GM23338 (cell line): Measurements from ENCODE around the gene ATG9A. TPM values are rescaled to one million over a fixed set of nuclear protein-coding genes. Genes with fewer than 3 reads are reported as not detected.

Source experiments
- ATAC-seq: fragments of 200-7000 bp; cut with Tn5 transposase; 3 replicates; pipeline ENCODE4 v1.9.1; 2020
- DNase-seq: peaks from one replicate; pipeline ENCODE4 v3.0.0-alpha.2; 2015; ENCODE audit warnings: low spot score
- H2AFZ ChIP-seq: fragments of 200-600 bp; sonication (generic); 2 replicates; pipeline ENCODE4 v1.8.0; 2016; ENCODE audit warnings: antibody characterized with exemption, mild to moderate bottlenecking, moderate library complexity
- H3F3A ChIP-seq: fragments of 200-600 bp; sonication (generic); replicated peaks from 2 replicates; pipeline ENCODE4 v1.8.0; 2017; ENCODE audit warnings: antibody characterized with exemption, mixed run types, low read depth
- H3K27ac ChIP-seq: fragments of 200-600 bp; sonication (generic); 2 replicates; pipeline ENCODE4 v1.6.1; 2016; ENCODE audit warnings: low read depth
- H3K27me3 ChIP-seq: fragments of 200-600 bp; sonication (generic); 2 replicates; pipeline ENCODE4 v1.8.0; 2016; ENCODE audit warnings: mild to moderate bottlenecking, mixed run types, moderate library complexity; ENCODE audit not compliant: insufficient read depth
- H3K36me3 ChIP-seq: fragments of 200-600 bp; sonication (generic); 2 replicates; pipeline ENCODE4 v1.8.0; 2016; ENCODE audit warnings: mild to moderate bottlenecking; ENCODE audit not compliant: insufficient read depth
- H3K4me1 ChIP-seq: fragments of 200-600 bp; sonication (generic); 2 replicates; pipeline ENCODE4 v1.8.0; 2016; ENCODE audit warnings: mild to moderate bottlenecking, moderate library complexity; ENCODE audit not compliant: insufficient read depth
- H3K4me2 ChIP-seq: fragments of 200-600 bp; sonication (generic); 2 replicates; pipeline ENCODE4 v1.7.1; 2017; ENCODE audit warnings: mixed run types
- H3K4me3 ChIP-seq: fragments of 200-600 bp; sonication (generic); 2 replicates; pipeline ENCODE4 v1.6.1; 2016; ENCODE audit warnings: mixed run types
- H3K79me2 ChIP-seq: fragments of 200-600 bp; sonication (generic); replicated peaks from 2 replicates; pipeline ENCODE4 v1.8.0; 2017; ENCODE audit warnings: mild to moderate bottlenecking; ENCODE audit not compliant: insufficient read depth
- H3K9me2 ChIP-seq: fragments of 200-600 bp; sonication (generic); 2 replicates; pipeline ENCODE4 v1.8.0; 2017; ENCODE audit not compliant: insufficient read depth
- H4K20me1 ChIP-seq: fragments of 200-600 bp; sonication (generic); replicated peaks from 2 replicates; pipeline ENCODE4 v1.8.0; 2017; ENCODE audit warnings: mild to moderate bottlenecking; ENCODE audit not compliant: insufficient read depth
- H3K27ac Mint-ChIP-seq: 2 replicates; pipeline ENCODE4 v1.8.0; 2020; ENCODE audit warnings: inconsistent platforms, mild to moderate bottlenecking, moderate library complexity, mixed read lengths
- H3K27me3 Mint-ChIP-seq: 3 replicates; pipeline ENCODE4 v1.8.0; 2022; ENCODE audit warnings: low read depth, mild to moderate bottlenecking, moderate library complexity, mixed read lengths, inconsistent platforms; ENCODE audit not compliant: insufficient read depth, poor library complexity
- H3K36me3 Mint-ChIP-seq: 3 replicates; pipeline ENCODE4 v1.8.0; 2021; ENCODE audit warnings: low read depth, mild to moderate bottlenecking, inconsistent platforms, moderate library complexity, mixed read lengths
- H3K4me1 Mint-ChIP-seq: 3 replicates; pipeline ENCODE4 v1.8.0; 2020; ENCODE audit warnings: mild to moderate bottlenecking, inconsistent platforms, mixed read lengths
- H3K4me3 Mint-ChIP-seq: 3 replicates; pipeline ENCODE4 v1.8.0; 2021; ENCODE audit warnings: moderate library complexity, mild to moderate bottlenecking, inconsistent platforms, mixed read lengths
- H3K9me3 Mint-ChIP-seq: 3 replicates; pipeline ENCODE4 v1.8.0; 2020; ENCODE audit warnings: moderate library complexity, mild to moderate bottlenecking, inconsistent platforms, mixed read lengths
- CREB1 ChIP-seq: fragments of 250-450 bp; sonication (Bioruptor Pico); IDR thresholded peaks from 2 replicates; pipeline ENCODE4 v1.5.0; 2020; ENCODE audit warnings: low read depth, mild to moderate bottlenecking, moderate library complexity
- EZH2 ChIP-seq: fragments of 200-600 bp; sonication (generic); IDR thresholded peaks from one replicate; pipeline ENCODE4 v1.8.0; 2017; ENCODE audit warnings: antibody characterized with exemption, mild to moderate bottlenecking, low read depth; ENCODE audit not compliant: unreplicated experiment
- EZH2phosphoT487 ChIP-seq: fragments of 200-600 bp; sonication (generic); IDR thresholded peaks from one replicate; pipeline ENCODE4 v1.8.1; 2018; ENCODE audit warnings: antibody characterized with exemption; ENCODE audit not compliant: unreplicated experiment
- JUNB ChIP-seq: IDR thresholded peaks from one replicate; pipeline ENCODE4 v1.6.1; 2016; ENCODE audit warnings: antibody characterized with exemption; ENCODE audit not compliant: unreplicated experiment
- NANOG ChIP-seq: IDR thresholded peaks from 2 replicates; pipeline ENCODE4 v1.6.1; 2016; ENCODE audit warnings: antibody characterized with exemption, borderline replicate concordance
- POLR2AphosphoS5 ChIP-seq: IDR thresholded peaks from 2 replicates; pipeline ENCODE4 v1.6.1; 2016; ENCODE audit warnings: antibody characterized with exemption, low read depth
- STAT1 ChIP-seq: IDR thresholded peaks from one replicate; pipeline ENCODE4 v1.6.1; 2016; ENCODE audit warnings: antibody characterized with exemption; ENCODE audit not compliant: unreplicated experiment
- ZNF114 ChIP-seq: fragments of 250-450 bp; sonication (Bioruptor Pico); IDR thresholded peaks from 2 replicates; pipeline ENCODE4 v1.5.0; 2020; ENCODE audit warnings: mild to moderate bottlenecking, moderate library complexity
- ZNF331 ChIP-seq: fragments of 250-450 bp; sonication (Bioruptor Pico); IDR thresholded peaks from 2 replicates; pipeline ENCODE4 v1.5.0; 2020; ENCODE audit warnings: low read depth, mild to moderate bottlenecking, moderate library complexity
- polyA plus RNA-seq: library from polyadenylated mRNA; unstranded; fragments of >200 nt; fragmentation: Nextera tagmentation; extraction: Ambion mirVana; gene quantifications from 2 replicates; pipeline ENCODE4 v1.2.1, GENCODE V29; 2016
- total RNA-seq: library from RNA; depleted of rRNA; stranded (reverse); fragments of >200 nt; shearing (Covaris generic); gene quantifications from 2 replicates; pipeline ENCODE4 v1.2.3, GENCODE V29; 2014
- TF ChIP-seq, protein P1 (sequence below), 2 experiments: fragments of 200-600 bp in 1 of 2; sonication (generic) in 1 of 2; conservative IDR thresholded peaks; 2 replicates each; pipeline versions ENCODE4 v1.5.1 to v1.6.1; 2016 to 2017; ENCODE audit warnings: antibody characterized with exemption in 2 of 2, low read depth in 2 of 2, mild to moderate bottlenecking in 2 of 2, moderate library complexity in 1 of 2
- TF ChIP-seq, protein P2 (sequence below): IDR thresholded peaks from 2 replicates; pipeline ENCODE4 v1.6.1; 2016; ENCODE audit warnings: antibody characterized with exemption
- TF ChIP-seq, protein P3 (sequence below): IDR thresholded peaks from one replicate; pipeline ENCODE4 v1.6.1; 2018; ENCODE audit warnings: antibody characterized with exemption; ENCODE audit not compliant: unreplicated experiment

Gene ATG9A
- total and polyA plus RNA-seq, 2 experiments from 2014 or later, result 20.7 to 54.2 TPM

DNA sequence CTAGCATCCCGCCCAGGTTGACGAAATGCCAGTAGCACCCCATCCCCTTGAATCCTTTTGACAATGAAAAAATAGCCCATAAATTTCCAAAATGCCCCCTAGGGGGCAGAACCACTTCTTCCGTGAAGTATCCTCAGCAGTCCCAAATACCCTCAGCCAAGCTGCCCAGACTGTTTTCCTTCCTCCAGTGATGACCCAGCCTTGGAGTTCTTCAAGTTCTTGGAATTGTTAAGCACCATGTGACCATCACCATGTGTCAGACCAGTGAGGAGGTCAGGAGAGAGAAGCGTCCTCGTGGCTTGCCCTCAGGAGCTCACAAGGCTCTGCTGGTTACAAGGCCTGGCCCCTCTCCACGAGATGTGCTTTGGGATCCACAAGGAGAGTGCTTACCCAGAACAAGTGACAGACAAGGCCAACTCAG lies 58.2 kb downstream of the ATG9A start:
- Mint-ChIP-seq H3K4me3 (no peak overlapping the region), H3K4me1 (peaks cover 14% of the 10 kb centered on the region), H3K27ac (peak overlapping the region; percentile 24; the same call in 1 of the 2 replicates), H3K9me3 (no peaks in the 10 kb centered on the region), H3K36me3 (peaks cover 17% of the 10 kb centered on the region), H3K27me3 (peaks cover 19% of the 10 kb centered on the region)
- H3K27ac ChIP-seq, result peak overlapping the region; percentile 65; the same call in 1 of the 2 replicates
- H3K4me3 ChIP-seq, result no peak overlapping the region
- H3K4me2 ChIP-seq, result no peak overlapping the region
- ATAC-seq (peak; percentile 71), DNase-seq (peak; percentile 88)
- peaks cover 6% of the 10 kb centered on the region for H3K4me1 ChIP-seq
- peaks cover 8% of the 10 kb centered on the region for H3F3A ChIP-seq
- H3K79me2 ChIP-seq, result no peaks in the 10 kb centered on the region
- no peak overlapping the region for H2AFZ ChIP-seq
- H4K20me1 ChIP-seq, result no peaks in the 10 kb centered on the region
- H3K27me3 ChIP-seq, result no peaks in the 10 kb centered on the region
- H3K9me2 ChIP-seq, result no peaks in the 10 kb centered on the region
- no peak for TF ChIP-seq ZNF331 (CRISPR knock-in tag)
- TF ChIP-seq, protein P1, sequence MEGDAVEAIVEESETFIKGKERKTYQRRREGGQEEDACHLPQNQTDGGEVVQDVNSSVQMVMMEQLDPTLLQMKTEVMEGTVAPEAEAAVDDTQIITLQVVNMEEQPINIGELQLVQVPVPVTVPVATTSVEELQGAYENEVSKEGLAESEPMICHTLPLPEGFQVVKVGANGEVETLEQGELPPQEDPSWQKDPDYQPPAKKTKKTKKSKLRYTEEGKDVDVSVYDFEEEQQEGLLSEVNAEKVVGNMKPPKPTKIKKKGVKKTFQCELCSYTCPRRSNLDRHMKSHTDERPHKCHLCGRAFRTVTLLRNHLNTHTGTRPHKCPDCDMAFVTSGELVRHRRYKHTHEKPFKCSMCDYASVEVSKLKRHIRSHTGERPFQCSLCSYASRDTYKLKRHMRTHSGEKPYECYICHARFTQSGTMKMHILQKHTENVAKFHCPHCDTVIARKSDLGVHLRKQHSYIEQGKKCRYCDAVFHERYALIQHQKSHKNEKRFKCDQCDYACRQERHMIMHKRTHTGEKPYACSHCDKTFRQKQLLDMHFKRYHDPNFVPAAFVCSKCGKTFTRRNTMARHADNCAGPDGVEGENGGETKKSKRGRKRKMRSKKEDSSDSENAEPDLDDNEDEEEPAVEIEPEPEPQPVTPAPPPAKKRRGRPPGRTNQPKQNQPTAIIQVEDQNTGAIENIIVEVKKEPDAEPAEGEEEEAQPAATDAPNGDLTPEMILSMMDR (conservative IDR thresholded peaks at IDR 0.05; ENCODE audit: low read depth in 2 of 2), result peak; percentile 62 to 80
- H3K36me3 ChIP-seq, result no peaks in the 10 kb centered on the region

DNA sequence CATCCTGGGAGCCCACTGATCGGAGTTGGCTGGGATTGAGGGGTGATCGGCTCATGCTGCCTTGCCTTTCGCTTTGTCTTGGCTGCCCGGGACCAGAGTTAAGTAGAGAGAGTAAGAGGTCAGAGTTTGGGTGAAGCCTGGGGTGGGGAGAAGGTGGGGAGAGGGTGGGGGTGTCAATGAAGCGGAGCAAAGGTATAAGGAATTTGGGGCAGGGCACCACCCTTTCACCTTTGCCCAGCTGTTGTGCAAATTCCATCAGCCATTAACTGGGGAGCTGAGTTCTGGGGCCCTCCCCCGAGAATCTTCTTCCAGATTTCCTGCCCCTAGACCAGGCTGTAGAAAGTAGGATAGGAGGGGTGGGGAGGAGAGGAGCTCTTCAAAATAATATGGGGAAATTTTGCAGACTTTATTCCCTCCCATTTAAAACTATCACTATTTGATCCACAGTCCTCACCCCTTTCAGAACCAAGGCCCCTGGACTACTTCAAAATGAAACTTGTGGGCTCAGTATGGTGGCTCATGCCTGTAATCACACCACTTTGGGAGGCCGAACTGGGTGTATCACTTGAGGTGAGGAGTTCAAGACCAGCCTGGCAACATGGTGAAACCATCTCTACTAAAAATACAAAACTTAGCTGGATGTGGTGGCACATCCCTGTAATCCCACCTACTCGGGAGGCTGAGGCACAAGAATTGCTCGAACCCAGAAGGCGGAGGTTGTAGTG lies 59.3 kb downstream of the ATG9A start, which contains the start of gene SLC23A3:
TSS of gene SLC23A3 (minus strand) at position 100 of the 725 bp plus-strand sequence. CDS start at position 55, 45 bp downstream.
- H3K27me3 Mint-ChIP-seq, result peaks cover 15% of the 10 kb centered on the region
- no peak for TF ChIP-seq JUNB
- TF ChIP-seq EZH2, result no peak
- no peak for TF ChIP-seq CREB1 (CRISPR knock-in tag)
- TF ChIP-seq, protein P1 (conservative IDR thresholded peaks at IDR 0.05; ENCODE audit: low read depth in 2 of 2), result no peak
- TF ChIP-seq ZNF114 (CRISPR knock-in tag), result no peak
- no peak for TF ChIP-seq EZH2phosphoT487
- TF ChIP-seq STAT1, result no peak
- TF ChIP-seq, protein P2, sequence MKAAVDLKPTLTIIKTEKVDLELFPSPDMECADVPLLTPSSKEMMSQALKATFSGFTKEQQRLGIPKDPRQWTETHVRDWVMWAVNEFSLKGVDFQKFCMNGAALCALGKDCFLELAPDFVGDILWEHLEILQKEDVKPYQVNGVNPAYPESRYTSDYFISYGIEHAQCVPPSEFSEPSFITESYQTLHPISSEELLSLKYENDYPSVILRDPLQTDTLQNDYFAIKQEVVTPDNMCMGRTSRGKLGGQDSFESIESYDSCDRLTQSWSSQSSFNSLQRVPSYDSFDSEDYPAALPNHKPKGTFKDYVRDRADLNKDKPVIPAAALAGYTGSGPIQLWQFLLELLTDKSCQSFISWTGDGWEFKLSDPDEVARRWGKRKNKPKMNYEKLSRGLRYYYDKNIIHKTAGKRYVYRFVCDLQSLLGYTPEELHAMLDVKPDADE, result no peak
- no peak for TF ChIP-seq ZNF331 (CRISPR knock-in tag)
- TF ChIP-seq, protein P3, sequence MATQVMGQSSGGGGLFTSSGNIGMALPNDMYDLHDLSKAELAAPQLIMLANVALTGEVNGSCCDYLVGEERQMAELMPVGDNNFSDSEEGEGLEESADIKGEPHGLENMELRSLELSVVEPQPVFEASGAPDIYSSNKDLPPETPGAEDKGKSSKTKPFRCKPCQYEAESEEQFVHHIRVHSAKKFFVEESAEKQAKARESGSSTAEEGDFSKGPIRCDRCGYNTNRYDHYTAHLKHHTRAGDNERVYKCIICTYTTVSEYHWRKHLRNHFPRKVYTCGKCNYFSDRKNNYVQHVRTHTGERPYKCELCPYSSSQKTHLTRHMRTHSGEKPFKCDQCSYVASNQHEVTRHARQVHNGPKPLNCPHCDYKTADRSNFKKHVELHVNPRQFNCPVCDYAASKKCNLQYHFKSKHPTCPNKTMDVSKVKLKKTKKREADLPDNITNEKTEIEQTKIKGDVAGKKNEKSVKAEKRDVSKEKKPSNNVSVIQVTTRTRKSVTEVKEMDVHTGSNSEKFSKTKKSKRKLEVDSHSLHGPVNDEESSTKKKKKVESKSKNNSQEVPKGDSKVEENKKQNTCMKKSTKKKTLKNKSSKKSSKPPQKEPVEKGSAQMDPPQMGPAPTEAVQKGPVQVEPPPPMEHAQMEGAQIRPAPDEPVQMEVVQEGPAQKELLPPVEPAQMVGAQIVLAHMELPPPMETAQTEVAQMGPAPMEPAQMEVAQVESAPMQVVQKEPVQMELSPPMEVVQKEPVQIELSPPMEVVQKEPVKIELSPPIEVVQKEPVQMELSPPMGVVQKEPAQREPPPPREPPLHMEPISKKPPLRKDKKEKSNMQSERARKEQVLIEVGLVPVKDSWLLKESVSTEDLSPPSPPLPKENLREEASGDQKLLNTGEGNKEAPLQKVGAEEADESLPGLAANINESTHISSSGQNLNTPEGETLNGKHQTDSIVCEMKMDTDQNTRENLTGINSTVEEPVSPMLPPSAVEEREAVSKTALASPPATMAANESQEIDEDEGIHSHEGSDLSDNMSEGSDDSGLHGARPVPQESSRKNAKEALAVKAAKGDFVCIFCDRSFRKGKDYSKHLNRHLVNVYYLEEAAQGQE, result no peak
- no peak for TF ChIP-seq NANOG
- no peak for TF ChIP-seq POLR2AphosphoS5

More for the DNA sequence above, 59.3 kb downstream of the ATG9A start, which contains the start of gene SLC23A3:
- Mint-ChIP-seq H3K36me3 (peaks cover 17% of the 10 kb centered on the region), H3K4me1 (peaks cover 9% of the 10 kb centered on the region), H3K27ac (no peak within 1 kb of the TSS), H3K4me3 (no peak within 1 kb of the TSS), H3K9me3 (no peaks in the 10 kb centered on the region)
- ATAC-seq (no peak), DNase-seq (no peak)
- no peaks in the 10 kb centered on the region for H3K36me3 ChIP-seq
- H3K27ac ChIP-seq, result no peak within 1 kb of the TSS
- no peaks in the 10 kb centered on the region for H4K20me1 ChIP-seq
- no peak within 1 kb of the TSS for H3K4me2 ChIP-seq
- H3K4me1 ChIP-seq, result no peaks in the 10 kb centered on the region
- H3K9me2 ChIP-seq, result no peaks in the 10 kb centered on the region
- no peaks in the 10 kb centered on the region for H3K27me3 ChIP-seq
- no peak within 1 kb of the TSS for H3K4me3 ChIP-seq
- H2AFZ ChIP-seq, result no peak within 1 kb of the TSS
- H3F3A ChIP-seq, result no peaks in the 10 kb centered on the region
- no peaks in the 10 kb centered on the region for H3K79me2 ChIP-seq
